ENCODE results near the gene UBXN7.
"Not testable (repeated sequence)": the region's sequence is repeated elsewhere in the genome, so short reads cannot be mapped to it uniquely, and the experiment has no call there.

Gene UBXN7, protein sequence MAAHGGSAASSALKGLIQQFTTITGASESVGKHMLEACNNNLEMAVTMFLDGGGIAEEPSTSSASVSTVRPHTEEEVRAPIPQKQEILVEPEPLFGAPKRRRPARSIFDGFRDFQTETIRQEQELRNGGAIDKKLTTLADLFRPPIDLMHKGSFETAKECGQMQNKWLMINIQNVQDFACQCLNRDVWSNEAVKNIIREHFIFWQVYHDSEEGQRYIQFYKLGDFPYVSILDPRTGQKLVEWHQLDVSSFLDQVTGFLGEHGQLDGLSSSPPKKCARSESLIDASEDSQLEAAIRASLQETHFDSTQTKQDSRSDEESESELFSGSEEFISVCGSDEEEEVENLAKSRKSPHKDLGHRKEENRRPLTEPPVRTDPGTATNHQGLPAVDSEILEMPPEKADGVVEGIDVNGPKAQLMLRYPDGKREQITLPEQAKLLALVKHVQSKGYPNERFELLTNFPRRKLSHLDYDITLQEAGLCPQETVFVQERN

DNA sequence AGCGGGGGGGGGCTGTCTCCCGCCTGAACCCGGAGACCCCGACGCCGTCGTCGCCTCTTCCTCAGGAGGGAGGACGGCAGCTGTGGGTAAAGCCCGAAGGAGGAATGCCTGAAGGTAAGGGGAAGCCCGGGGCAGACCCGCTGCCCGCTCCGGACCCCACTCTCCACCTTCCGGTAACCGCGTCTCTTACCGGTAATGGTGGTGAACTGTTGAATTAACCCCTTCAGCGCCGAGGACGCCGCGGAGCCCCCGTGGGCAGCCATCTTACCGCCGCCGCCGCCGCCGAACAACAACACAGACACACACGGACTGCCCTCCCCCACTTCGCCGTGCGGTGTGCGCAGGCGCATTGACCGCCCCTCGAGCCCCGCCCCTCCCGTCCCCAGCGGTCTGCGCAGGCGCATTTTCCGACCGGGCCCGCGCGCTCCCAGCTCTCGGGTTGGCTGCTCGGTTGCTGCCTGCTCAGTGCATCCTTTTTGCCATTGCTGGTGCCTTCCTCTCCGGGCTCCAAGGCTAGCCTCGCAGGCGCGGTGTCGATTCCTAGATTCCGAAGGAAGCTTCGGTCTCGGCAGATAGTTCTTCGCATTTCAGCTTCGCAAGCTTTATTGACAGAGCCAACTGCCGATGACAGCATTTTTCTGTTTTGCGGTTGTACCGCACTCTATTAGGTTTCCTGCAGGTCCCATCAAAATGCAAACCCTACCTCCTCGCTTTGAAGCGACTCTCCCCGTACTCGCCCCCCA is at the start of gene UBXN7:
TSS of gene UBXN7 (minus strand) at position 291 of the 743 bp plus-strand sequence. CDS start at position 263, 28 bp downstream.
- peak; percentile 60 to 74 for DNase-seq

DNA sequence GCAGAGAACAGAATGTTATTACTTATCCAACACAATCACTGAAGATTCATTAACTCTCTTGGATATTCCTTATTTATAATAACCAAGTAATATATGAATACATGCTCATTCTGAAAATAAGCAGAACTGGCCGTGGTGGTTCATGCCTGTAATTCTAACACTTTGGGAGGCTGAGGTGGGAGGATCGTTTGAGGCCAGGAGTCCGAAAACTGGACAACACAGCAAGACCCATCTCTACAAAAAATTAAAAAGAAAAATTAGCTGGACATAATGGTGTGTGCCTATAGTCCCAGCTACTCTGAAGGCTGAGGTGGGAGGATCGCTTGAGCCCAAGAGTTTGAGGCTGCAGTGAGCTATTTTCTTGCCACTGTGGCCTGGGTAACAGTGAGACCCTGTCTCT is 45.5 kb upstream of the UBXN7 start:
- no peak for DNase-seq

DNA sequence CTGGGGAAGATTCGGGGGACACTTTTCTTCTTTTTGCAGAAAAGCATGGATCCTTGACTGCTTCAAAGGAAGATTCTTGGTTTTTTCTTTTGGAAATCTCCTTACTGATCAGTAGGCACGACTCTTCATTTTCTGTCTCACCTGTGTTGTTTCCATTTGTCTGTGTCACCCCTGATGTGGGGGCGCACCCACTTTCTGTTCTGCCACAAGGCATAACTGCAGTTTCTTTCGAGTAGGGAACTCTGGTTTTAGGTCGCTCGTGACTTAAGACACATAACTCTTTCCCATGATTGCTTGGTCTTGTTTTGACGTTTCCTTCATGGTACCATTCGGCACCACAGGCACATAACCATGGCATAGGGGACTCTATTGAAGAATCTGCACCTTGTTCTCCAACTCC is 40.1 kb upstream of the UBXN7 start:
- no peak for DNase-seq

DNA sequence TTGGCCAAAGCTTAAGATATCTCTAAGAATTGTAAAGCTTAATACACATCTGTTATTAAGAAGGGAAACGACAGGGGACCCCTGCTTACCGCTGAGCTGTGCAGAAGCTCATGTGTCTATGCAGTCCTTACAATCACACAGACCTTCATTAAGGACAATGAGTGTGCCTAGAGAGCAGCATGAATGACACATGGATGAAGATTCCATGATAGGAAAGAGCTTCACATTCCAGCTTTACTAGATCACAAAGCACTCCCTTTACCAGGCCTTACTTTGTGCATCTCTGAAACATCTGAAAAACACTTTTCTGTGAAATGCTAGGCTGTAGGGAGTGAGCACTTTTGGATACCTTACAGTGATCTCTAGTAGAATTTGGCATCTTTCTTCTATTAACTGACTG is 39.3 kb upstream of the UBXN7 start:
- no peak for DNase-seq

DNA sequence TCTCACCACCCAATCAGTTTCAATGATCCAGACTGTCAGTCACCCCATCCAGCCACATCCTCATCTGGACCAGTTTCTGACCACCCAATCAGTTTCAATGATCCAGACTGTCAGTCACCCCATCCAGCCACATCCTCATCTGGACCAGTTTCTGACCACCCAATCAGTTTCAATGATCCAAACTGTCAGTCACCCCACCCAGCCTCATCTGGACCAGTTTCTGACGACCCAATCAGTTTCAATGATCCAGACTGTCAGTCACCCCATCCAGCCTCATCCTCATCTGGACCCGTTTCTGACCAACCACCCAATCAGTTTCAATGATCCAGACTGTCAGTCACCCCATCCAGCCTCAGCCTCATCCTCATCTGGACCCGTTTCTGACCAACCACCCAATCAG is 38.0 kb upstream of the UBXN7 start:
- not testable (repeated sequence) for DNase-seq

DNA sequence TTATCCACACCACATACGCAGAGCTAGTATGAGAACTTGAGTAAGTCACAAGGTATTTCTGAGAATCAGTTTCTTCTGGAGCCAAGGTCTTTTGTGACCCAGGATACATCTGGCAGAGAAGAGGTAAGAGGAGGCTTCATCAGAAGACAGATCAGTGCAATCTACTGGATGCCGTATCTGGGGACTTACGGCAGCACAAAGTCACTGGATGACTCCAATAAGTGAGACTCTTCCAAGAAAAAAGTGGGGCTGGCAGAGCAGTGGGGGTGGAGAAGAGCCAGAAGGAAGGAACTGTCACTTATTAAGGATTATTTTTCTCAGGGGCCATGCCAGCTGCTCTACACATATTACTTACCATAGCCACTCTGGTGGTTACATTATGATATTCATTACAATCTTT is 31.6 kb upstream of the UBXN7 start:
- DNase-seq: no peak

DNA sequence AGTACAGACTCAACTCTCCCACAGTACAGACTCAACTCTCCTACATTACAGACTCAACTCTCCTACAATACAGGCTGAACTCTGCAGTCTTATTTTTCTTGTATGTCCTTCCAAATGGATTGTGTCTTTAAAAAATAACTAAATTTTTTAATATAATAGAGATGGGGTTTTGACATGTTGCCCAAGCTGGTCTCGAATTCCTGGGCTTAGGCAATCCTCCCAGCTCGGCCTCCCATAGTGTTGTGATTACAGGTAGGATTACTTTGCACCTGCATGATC is 31.2 kb upstream of the UBXN7 start:
- no peak for DNase-seq

DNA sequence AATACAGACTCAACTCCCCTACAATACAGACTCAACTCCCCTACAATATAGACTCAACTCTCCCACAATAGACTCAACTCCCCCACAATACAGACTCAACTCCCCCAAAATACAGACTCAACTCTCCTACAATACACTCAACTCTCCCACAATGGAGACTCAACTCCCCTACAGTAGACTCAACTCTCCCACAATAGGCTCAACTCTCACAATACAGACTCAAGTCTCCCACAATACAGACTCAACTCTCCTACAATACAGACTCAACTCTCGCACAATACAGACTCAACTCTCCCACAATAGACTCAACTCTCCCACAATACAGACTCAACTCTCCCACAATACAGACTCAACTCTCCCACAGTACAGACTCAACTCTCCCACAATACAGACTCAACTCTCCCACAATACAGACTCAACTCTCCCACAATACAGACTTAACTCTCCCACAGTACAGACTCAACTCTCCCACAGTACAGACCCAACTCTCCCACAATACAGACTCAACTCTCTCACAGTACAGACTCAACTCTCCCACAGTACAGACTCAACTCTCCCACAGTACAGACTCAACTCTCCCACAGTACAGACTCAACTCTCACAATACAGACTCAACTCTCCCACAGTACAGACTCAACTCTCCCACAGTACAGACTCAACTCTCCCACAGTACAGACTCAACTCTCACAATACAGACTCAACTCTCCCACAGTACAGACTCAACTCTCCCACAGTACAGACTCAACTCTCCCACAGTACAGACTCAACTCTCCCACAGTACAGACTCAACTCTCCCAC is 30.7 kb upstream of the UBXN7 start:
- not testable (repeated sequence) for DNase-seq

DNA sequence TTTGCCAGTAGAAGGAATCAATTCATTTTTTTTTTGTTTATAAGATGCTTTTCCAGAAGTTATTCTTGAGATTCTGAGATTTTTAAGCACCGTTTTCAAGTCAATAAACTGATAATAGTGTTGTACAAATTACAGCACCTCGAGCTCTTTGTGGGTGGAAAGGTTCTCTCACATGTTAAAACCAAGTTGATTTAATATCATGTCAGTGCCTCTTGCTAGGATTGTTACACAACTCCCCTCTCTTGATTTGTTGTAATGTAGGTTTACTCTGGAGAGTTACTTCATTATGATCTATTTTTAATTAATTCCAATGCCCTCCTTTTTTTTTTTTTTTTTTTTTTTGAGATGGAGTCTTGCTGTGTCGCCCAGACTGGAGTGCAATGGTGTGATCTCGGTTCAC is 25.8 kb upstream of the UBXN7 start:
- DNase-seq: no peak

DNA sequence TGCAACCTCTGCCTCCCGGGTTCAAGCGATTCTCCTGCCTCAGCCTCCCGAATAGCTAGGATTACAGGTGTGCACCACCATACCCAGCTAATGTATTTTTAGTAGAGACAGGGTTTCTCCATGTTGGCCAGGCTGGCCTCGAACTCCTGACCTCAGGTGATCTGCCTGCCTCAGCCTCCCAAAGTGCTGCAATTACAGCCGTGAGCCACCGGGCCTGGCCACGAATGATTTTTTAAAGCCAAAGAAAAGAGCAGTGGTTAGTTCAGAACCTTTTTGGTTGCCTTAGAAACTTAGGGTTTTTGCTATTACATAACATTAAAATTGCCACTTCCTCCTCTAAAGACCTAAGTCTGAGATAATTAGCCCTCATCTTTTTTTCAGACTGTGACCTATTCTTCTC is 25.2 kb upstream of the UBXN7 start:
- not testable (repeated sequence) for DNase-seq

DNA sequence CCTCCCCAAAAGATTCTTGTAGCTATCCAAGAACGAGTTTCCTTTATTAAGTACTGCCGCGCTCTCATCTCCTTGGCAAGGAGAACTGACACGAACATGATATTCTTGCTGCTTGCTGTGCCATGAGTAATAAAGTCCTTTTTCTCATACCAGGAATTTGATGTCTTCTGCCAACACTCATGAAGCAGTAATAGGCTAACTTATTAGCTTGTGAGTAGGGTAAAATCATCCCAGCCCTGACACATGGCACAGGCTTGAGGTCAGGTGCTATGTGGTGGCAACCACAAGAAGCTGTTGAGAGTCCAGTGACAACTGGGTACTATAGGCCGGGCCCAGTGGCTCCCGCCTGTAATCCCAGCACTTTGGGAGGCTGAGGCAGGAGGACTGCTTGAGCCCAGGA is 22.7 kb upstream of the UBXN7 start:
- DNase-seq: no peak

DNA sequence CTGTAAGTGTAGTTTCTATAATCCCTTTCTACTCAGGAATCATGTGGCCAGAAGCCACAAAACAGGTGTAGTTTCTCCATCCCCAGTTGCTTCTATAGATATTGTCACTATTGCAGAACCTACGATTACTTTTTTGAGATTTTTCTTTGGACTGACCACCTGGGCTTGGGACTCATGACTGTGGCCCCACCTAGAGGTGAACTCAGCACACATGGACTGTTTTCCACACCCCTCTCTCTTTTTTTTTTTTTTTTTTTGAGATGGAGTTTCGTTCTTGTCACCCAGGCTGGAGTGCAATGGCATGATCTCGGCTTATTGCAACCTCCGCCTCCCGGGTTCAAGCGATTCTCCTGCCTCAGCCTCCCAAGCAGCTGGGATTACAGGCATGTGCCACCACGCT is 13.2 kb upstream of the UBXN7 start:
- DNase-seq: not testable (repeated sequence)

DNA sequence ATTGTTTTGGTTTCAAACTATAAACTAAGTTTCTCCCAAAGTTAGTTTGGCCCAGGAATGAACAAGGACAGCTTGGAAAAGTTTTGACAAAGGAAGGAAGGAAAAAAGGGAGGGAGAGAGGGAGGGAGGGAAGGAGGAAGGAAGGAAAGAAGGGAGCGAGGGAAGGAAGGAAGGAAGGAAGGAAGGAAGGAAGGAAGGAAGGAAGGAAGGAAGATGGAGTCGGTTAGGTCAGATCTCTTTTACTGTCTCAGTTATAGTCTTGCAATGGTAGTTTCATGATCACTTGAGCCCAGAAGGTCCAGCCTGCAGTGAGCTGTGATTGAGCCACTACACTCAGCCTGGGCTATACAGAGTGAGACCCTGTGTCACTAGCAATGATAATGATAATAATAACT is 12.3 kb upstream of the UBXN7 start:
- no peak for DNase-seq

DNA sequence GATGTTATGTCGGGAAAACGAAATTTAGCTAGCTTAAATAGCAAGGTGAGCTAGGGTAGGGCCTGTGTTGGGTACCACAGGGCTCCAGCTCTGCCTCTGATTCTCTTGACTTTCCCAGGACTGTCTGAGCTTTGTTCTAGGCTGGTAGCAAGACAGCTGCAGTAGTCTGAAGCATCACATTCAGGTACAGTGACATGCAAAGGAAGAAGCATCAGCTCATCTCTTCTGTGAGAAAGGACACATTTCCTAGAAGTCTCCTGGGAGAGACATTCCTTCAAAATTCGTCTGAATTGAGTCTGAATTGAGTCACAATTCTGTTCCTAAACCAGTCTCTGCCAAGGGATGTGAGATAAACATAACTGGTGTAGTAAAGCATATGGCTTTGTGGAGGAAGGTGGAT is 8.5 kb upstream of the UBXN7 start:
- DNase-seq: no peak

DNA sequence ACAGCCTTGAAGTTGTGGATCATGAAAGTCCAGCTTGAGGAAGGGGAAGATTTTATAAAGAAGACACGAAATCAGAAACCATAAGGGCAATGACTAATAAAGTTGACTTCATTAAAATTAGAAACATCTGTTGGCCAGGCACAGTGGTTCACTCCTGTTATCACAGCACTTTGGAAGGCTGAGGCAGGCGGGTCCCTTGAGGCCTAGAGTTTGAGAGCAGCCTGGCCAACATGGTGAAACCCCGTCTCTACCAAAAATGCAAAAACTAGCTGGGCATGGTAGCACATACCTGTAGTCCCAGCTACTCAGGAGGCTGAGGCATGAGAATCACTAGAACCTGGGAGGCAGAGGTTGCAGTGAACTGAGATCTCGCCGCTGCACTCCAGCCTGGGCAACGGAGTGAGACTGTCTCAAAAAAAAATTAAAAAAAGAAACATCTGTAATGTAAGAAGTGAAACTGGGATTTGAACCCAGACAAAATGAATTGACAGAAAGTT is 7.9 kb upstream of the UBXN7 start:
- no peak for DNase-seq

DNA sequence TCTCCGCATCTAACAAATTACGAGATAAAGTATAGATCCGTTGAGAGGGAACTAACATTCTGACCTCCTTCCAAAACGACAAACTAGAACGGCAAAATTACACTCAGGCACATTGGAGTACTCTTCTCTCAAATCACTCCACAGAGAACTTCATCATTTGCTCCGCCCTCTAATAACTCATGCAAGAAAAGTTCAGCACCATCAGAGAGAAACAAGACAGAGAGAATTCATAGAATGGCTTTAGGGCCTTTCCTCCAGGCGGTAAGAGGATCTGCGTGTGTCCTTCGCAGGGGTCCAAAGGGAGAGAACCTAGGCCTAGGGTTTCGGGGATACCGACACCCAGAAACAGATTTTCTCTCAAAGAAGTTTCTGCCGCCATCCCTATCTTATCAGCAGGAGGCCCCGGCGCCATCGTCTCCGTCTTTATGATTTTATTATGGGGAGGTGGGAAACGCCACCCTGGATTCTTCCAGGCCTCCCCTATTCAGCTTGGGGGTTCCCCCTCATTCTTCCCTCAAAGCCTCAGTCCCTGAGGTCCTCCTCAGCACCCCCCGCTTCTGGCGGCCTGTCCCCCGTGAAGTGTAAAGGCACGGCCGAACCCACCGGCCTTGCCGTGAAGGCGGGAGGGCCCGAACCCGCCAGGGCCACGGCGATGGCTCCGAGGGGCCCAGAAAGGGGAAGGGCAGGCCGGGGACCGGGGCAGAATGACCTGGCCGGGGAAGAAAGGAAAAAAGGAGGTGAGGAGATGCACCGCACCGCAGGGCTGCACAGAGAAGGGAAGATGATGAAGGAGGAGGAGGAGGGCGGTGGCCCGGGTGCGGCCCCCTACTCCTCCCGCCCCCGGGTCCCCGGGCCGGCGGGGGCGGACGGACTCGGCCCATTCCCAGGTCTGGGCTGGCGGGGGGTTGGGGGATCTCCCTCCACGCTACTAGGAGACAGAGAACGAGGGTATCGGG is 768 bp downstream of the UBXN7 start:
- DNase-seq: no peak

DNA sequence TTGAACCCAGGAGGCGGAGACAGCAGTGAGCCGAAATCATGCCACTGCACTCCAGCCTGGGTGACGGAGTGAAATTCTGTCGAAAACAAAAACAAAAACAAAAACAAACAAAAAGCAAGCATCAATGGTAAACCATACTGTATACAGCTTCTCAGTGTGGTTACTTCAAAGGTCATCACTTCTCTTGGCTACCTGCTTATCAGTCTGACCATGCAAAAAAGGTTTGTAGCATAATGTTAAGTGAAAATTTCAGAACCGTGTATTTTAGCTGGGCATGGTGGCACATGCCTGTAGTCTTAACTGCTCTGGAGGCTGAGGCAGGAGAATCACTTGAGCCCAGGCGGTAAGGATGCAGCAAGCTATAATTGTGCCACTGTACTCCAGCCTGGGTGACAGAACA is 4.2 kb downstream of the UBXN7 start:
- no peak for DNase-seq

DNA sequence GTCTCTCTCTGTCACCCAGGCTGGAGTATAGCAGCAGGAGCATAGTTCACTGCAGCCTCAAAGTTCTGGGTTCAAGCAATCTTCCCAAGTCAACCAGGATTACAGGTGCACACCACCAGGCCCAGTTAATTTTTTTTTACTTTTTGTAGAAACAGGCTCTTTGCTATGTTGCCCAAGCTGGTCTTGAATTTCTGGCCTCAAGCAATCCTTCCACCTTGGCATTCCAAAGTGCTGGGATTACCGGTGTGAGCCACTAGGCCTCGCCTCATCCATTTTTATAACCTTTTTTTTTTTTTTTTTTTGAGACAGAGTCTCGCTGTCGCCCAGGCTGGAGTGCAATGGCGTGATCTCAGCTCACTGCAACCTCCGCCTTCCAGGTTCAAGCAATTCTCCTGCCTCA is 7.8 kb downstream of the UBXN7 start:
- DNase-seq: not testable (repeated sequence)

DNA sequence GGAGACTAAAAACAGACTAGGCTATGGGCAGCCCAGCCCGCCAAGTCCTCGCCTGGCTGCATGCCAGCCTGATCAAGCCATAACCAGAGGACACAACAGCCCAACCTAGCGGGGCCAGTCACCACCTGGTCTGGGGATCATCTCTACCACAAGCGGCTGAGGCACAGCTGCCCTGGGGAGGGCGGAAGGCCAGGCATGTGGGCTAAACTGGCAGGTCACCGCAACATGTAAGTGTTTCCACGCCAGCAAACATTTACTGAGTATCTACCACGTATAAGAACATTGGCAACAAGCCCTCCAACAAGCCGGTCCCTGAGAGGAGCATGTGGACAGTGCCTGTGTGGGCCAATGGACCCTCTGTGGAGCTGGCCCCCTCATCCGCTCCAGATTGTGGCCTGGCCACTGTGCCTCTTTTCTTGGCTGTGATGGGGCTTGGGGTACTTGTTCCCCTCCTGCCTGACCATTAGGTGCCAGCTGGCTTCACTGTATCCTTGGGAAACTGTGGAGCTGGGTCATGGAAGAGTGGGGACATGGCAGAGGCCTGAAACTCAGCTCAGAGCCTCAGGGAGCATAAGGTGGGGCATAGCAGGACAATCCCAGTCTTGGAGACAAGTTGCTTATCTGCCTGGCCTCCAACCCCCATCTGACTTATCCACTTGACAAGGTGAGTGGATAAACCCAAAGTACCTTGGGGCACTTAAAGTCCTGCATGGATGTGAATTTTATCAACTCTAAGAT is 9.0 kb downstream of the UBXN7 start:
- peak; percentile 75 to 77 for DNase-seq

DNA sequence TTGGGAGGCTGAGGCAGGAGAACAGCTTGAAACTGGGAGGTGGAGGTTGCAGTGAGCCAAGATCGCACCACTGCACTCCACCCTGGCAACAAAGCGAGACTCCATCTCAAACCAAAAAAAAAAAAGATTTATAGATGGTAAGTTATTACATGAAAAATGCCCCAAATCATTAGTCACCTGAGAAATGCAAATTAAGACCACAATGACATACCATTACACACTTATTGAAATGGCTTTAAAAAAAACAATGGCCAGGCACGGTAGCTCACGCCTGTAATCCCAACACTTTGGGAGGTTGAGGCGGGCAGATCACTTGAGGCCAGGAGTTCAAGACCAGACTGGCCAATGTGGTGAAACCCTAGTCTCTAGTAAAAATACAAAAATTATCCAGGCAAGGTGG is 10.6 kb downstream of the UBXN7 start:
- not testable (repeated sequence) for DNase-seq

DNA sequence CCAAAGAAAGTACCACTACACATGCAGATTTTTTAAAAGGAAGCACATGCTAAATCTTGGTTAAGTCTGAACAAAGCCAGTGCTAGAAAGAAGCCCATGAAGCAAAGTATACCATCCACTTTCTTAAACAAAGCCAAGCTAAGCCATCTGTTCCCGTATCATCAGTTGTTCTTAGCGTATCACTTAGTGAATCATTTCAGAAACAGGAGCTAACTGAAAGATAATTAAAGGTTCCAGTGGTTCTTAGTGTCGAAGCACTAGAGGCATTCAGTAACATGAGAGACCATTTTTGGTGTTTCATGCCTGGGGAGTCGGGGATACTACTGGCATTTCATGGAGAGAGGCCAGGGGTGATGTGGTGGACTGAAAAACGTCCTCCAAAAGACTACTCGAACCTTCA is 12.8 kb downstream of the UBXN7 start:
- no peak for DNase-seq

DNA sequence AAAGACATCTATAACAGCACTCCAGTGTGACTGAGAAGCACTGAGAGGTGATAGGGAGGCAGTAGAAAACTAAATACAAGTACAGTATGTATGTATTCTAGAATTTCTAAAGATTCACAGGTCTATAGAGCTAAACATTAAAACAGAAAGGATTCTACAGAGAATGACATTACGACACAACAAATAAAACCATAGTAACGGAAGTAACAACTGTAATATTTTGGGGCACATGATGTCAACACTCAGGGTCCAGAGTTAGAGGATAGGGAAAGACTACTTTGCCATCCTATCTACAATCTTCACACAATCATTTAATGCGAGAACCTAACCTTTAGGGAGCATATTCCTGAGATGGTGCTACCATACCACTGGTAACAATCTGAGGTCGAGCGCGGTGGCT is 13.6 kb downstream of the UBXN7 start:
- DNase-seq: no peak

Measured in SHP77 (cell line).